K562 (cell line): ENCODE results near the gene IPO13. TPM values are rescaled to one million over a fixed set of nuclear protein-coding genes. Genes with fewer than 3 reads are reported as not detected.

Source experiments
- ARID4B ChIP-seq: sonication (generic); formaldehyde crosslinking; IDR thresholded peaks from 2 replicates; pipeline ENCODE4 v1.8.0; 2022; ENCODE audit warnings: mild to moderate bottlenecking, missing genetic modification reagents
- CBFA2T2 ChIP-seq: fragments of 450-650 bp; conservative IDR thresholded peaks from 2 replicates; pipeline ENCODE4 v1.6.1; 2017; ENCODE audit warnings: mild to moderate bottlenecking
- CBFA2T3 ChIP-seq: fragments of 450-650 bp; IDR thresholded peaks from 2 replicates; pipeline ENCODE4 v1.6.1; 2017
- FOXP1 ChIP-seq: sonication (generic); formaldehyde crosslinking; IDR thresholded peaks from 2 replicates; pipeline ENCODE4 v1.8.0; 2022; ENCODE audit warnings: mild to moderate bottlenecking, missing genetic modification reagents
- KDM1A ChIP-seq, 2 experiments: fragments of 450-650 bp; IDR thresholded peaks; 2 replicates each; pipeline ENCODE4 v1.6.1; 2016; ENCODE audit warnings: mild to moderate bottlenecking in 2 of 2
- MEF2D ChIP-seq: conservative IDR thresholded peaks from 2 replicates; pipeline ENCODE4 v1.6.1; 2016; ENCODE audit warnings: low read depth, missing genetic modification characterization, missing compliant biosample characterization
- MYNN ChIP-seq, 2 experiments: sonication (generic); formaldehyde crosslinking in 1 of 2; IDR thresholded peaks; 2 replicates each; pipeline versions ENCODE4 v1.5.0 to v1.6.1; 2016 to 2020; ENCODE audit warnings: antibody characterized with exemption in 1 of 2, missing genetic modification reagents in 1 of 2
- PHB ChIP-seq: fragments of 250-450 bp; sonication (Bioruptor Pico); IDR thresholded peaks from 2 replicates; pipeline ENCODE4 v1.5.0; 2021
- PHF20 ChIP-seq: fragments of 450-650 bp; IDR thresholded peaks from 2 replicates; pipeline ENCODE4 v1.6.1; 2018; ENCODE audit not compliant: partially characterized antibody
- SMAD4 ChIP-seq: fragments of 250-450 bp; sonication (Bioruptor Pico); conservative IDR thresholded peaks from 2 replicates; pipeline ENCODE4 v1.8.0; 2021; ENCODE audit warnings: inconsistent platforms, mild to moderate bottlenecking, moderate library complexity
- SNAPC5 ChIP-seq: fragments of 250-450 bp; sonication (Bioruptor Pico); IDR thresholded peaks from 2 replicates; pipeline ENCODE4 v1.8.0; 2021; ENCODE audit warnings: moderate library complexity, mild to moderate bottlenecking, inconsistent platforms
- SUPT5H ChIP-seq: fragments of 450-650 bp; IDR thresholded peaks from 2 replicates; pipeline ENCODE4 v1.6.1; 2016
- THRB ChIP-seq: fragments of 450-650 bp; formaldehyde crosslinking; conservative IDR thresholded peaks from 2 replicates; pipeline ENCODE4 v1.4.0; 2022; ENCODE audit warnings: mild to moderate bottlenecking, missing genetic modification characterization
- UBTF ChIP-seq, 2 experiments: IDR thresholded peaks; 2 replicates each; pipeline ENCODE4 v1.6.1; 2012; ENCODE audit warnings: improper control_type of control experiment in 2 of 2, low read depth in 2 of 2, low read length in 2 of 2, borderline replicate concordance in 1 of 2
- polyA plus RNA-seq, 8 experiments: library from polyadenylated mRNA; depleted of rRNA in 4 of 8; stranded (reverse) in 5 of 8; unstranded in 3 of 8; fragments of >200 nt; fragmentation: Nextera tagmentation in 2 of 8; fragmentation: Illumina TruSeq in 1 of 8; extraction: Ambion mirVana in 2 of 8; extraction: Trizol in 1 of 8; gene quantifications; 2 replicates each; pipeline versions ENCODE4 v1.2.1 to v1.2.3, GENCODE V29; 2011 to 2014; ENCODE audit warnings: inconsistent platforms in 1 of 8, missing spikeins in 1 of 8
- total RNA-seq, 7 experiments: library from RNA; depleted of rRNA in 6 of 7; stranded (reverse); fragments of >200 nt in 6 of 7; fragmentation: Illumina TruSeq in 2 of 7; extraction: Trizol in 2 of 7; gene quantifications; 2 replicates each; pipeline versions ENCODE4 v1.2.1 to v1.2.3, GENCODE V29; 2011 to 2021; ENCODE audit warnings: low replicate concordance in 1 of 7

IPO13 gene
- total and polyA plus RNA-seq, 9 of the 15 experiments (the other 6 are each of a cell fraction or from before 2014, with no cell fraction given), result 7.0 to 30.8 (median 16.2) TPM

GRCh38 chr1:43979528-43980254 lies 32.9 kb downstream of the IPO13 start (continued):
- no peak for TF ChIP-seq KDM1A (IDR thresholded peaks at IDR 0.05)
- TF ChIP-seq SMAD4, result peak; percentile 40; the same call in 1 of the 2 replicates
- no peak for TF ChIP-seq SNAPC5 (CRISPR knock-in tag)
- TF ChIP-seq CBFA2T3, result no peak
- TF ChIP-seq FOXP1, result no peak
- TF ChIP-seq THRB (CRISPR knock-in tag), result peak; percentile 30; the same call in 1 of the 2 replicates
- 0 out of 2 replicates have a peak, but pooled peaks have one; percentile 8 for TF ChIP-seq MYNN (IDR thresholded peaks at IDR 0.05)
- TF ChIP-seq MYNN (CRISPR knock-in tag; IDR thresholded peaks at IDR 0.05), result no peak
- peak; percentile 35 for TF ChIP-seq PHF20
- TF ChIP-seq MEF2D (tag), result no peak
- peak; percentile 54 for TF ChIP-seq SUPT5H
- TF ChIP-seq ARID4B, result peak; percentile 89
- 0 out of 2 replicates have a peak, but pooled peaks have one; percentile 11 for TF ChIP-seq CBFA2T2
- peak in 1 of 2 experiments; percentile 3; a peak in 1 of 4 replicates for TF ChIP-seq UBTF (IDR thresholded peaks at IDR 0.05; ENCODE audit: borderline replicate concordance in 1 of 2, low read depth in 2 of 2, low read length in 2 of 2)
- no peak for TF ChIP-seq PHB (CRISPR knock-in tag)
